ENCODE data around the gene SNX33. TPM values are rescaled to one million over a fixed set of nuclear protein-coding genes. Genes with fewer than 3 reads are reported as not detected.

The SNX33 gene
- total and polyA plus RNA-seq, 2 of the 13 experiments (the other 11 are each of a cell fraction or from before 2014, with no cell fraction given), result 11.0 to 11.6 TPM

DNA sequence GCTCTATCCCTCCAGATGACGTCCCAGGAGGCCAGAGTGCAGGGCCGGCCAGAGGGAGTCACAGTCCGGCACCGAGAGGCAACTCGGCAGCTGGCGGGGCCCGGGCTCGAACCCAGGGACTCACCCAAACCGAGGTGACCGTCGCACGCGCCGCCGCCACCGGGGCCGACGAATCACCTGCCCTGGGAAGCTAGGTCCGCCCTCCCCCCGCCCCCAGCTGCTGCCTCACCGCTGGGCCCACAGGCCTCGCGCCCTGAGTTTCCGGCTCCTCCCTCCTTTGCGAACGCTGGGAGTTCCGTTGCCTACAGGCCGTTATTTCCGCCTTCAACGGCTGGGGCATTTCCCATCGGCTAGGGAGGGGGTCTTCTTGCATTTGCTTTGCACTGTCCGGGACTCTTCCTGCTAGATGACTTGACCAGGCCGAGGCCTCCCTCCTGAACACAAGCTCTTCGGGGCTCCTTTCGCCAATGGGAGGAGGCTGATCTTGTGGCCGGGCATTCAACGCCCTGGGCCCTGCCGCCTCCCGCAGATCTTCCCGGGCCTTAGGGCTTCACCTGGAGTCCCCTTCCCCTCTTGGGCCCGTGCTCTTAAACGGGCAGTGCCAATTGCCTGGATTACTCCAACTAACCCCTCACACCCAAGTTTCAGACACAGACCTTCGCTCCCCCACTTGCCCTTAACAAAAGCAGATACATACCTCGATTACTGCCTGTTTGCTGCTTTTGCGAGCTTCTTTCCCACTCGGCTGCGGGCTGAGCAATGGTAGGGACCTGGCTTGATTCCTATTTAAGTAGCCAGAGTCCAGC, 22.0 kb upstream of the SNX33 start, which contains the start of gene SNUPN (continued):
- peak; percentile 54; the same call in 1 of the 2 replicates for TF ChIP-seq STAT6 (CRISPR knock-in tag; IDR thresholded peaks at IDR 0.05; ENCODE audit: borderline replicate concordance)
- no peak for TF ChIP-seq ZNF512 (CRISPR knock-in tag; IDR thresholded peaks at IDR 0.05)
- peak; percentile 42 for TF ChIP-seq ZNF776 (CRISPR knock-in tag; IDR thresholded peaks at IDR 0.05)
- TF ChIP-seq ATF7 (IDR thresholded peaks at IDR 0.05), result no peak
- 0 out of 2 replicates have a peak, but pooled peaks have one; percentile 24 for TF ChIP-seq ATF7 (CRISPR knock-in tag; IDR thresholded peaks at IDR 0.05)
- TF ChIP-seq GATAD2A (CRISPR knock-in tag; IDR thresholded peaks at IDR 0.05), result peak; percentile 51; the same call in 1 of the 2 replicates
- no peak for TF ChIP-seq POLR2AphosphoS2 (IDR thresholded peaks at IDR 0.05; ENCODE audit: low read depth, low read length)
- peak; percentile 64; the same call in 1 of the 2 replicates for TF ChIP-seq ZNF235 (CRISPR knock-in tag; IDR thresholded peaks at IDR 0.05; ENCODE audit: borderline replicate concordance)
- peak; percentile 46; the same call in 1 of the 2 replicates for TF ChIP-seq TFDP2 (CRISPR knock-in tag; IDR thresholded peaks at IDR 0.05)
- peak in 1 of 2 experiments; percentile 52; a peak in 1 of 4 replicates for TF ChIP-seq EP300 (IDR thresholded peaks at IDR 0.05; ENCODE audit: low read depth in 2 of 2, low read length in 2 of 2)
- no peak for TF ChIP-seq EP300 (CRISPR knock-in tag; IDR thresholded peaks at IDR 0.05; ENCODE audit: borderline replicate concordance)
- peak; percentile 86 for TF ChIP-seq SAP130 (CRISPR knock-in tag; IDR thresholded peaks at IDR 0.05; ENCODE audit: low read depth)
- peak; percentile 89; the same call in 1 of the 2 replicates for TF ChIP-seq ADNP (CRISPR knock-in tag; IDR thresholded peaks at IDR 0.05)
- no peak for TF ChIP-seq CHD2 (IDR thresholded peaks at IDR 0.05; ENCODE audit: low read depth, low read length)
- no peak for TF ChIP-seq SOX13 (IDR thresholded peaks at IDR 0.05)
- TF ChIP-seq SOX13 (CRISPR knock-in tag; conservative IDR thresholded peaks at IDR 0.05 in 1 of 2, IDR thresholded peaks at IDR 0.05 in 1 of 2), result peak in 1 of 2 experiments; percentile 20; a peak in 1 of 4 replicates
- TF ChIP-seq ZNF446 (CRISPR knock-in tag; IDR thresholded peaks at IDR 0.05), result no peak
- no peak for TF ChIP-seq CSRNP2 (CRISPR knock-in tag; conservative IDR thresholded peaks at IDR 0.05; ENCODE audit: low read depth)
- TF ChIP-seq, protein P1, sequence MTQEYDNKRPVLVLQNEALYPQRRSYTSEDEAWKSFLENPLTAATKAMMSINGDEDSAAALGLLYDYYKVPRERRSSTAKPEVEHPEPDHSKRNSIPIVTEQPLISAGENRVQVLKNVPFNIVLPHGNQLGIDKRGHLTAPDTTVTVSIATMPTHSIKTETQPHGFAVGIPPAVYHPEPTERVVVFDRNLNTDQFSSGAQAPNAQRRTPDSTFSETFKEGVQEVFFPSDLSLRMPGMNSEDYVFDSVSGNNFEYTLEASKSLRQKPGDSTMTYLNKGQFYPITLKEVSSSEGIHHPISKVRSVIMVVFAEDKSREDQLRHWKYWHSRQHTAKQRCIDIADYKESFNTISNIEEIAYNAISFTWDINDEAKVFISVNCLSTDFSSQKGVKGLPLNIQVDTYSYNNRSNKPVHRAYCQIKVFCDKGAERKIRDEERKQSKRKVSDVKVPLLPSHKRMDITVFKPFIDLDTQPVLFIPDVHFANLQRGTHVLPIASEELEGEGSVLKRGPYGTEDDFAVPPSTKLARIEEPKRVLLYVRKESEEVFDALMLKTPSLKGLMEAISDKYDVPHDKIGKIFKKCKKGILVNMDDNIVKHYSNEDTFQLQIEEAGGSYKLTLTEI (CRISPR knock-in tag; conservative IDR thresholded peaks at IDR 0.05), result no peak
